ENCODE data around the gene SLC25A22. TPM values are rescaled to one million over a fixed set of nuclear protein-coding genes. Genes with fewer than 3 reads are reported as not detected.
A peak's percentile ranks its signal among the peaks of the same experiment; 100 is the strongest.

The SLC25A22 gene
- total RNA-seq, 4 donors from 2014 or later = 7.5 to 21.9 (median 12.7) TPM

GRCh38 chr11:837990-838307 lies 39.9 kb upstream of the SLC25A22 start:
- TF ChIP-seq CTCF (IDR thresholded peaks at IDR 0.05) = no peak
- DNase-seq (ENCODE audit: low spot score) (no peak), ATAC-seq (ENCODE audit: low FRiP score) (no peak)

GRCh38 chr11:837189-837989 lies 39.3 kb upstream of the SLC25A22 start:
- no peak for TF ChIP-seq CTCF (IDR thresholded peaks at IDR 0.05)
- ATAC-seq (ENCODE audit: low FRiP score) (no peak), DNase-seq (ENCODE audit: low spot score) (no peak)

GRCh38 chr11:836700-837099 lies 38.6 kb upstream of the SLC25A22 start:
- DNase-seq (ENCODE audit: low spot score) = no peak
- no peak for TF ChIP-seq CTCF (IDR thresholded peaks at IDR 0.05)
- no peak for ATAC-seq (ENCODE audit: low FRiP score)

- ATAC-seq (ENCODE audit: low FRiP score) (no peak), DNase-seq (ENCODE audit: low spot score) (no peak)
- TF ChIP-seq CTCF (IDR thresholded peaks at IDR 0.05) = no peak
Observed at GRCh38 chr11:836274-836673, 38.2 kb upstream of the SLC25A22 start.

- no peak for DNase-seq (ENCODE audit: low spot score)
- peak; percentile 63 for ATAC-seq (ENCODE audit: low FRiP score)
- TF ChIP-seq CTCF (IDR thresholded peaks at IDR 0.05) = no peak
Observed at GRCh38 chr11:834371-835316, 36.6 kb upstream of the SLC25A22 start.

GRCh38 chr11:833849-834311 lies 35.8 kb upstream of the SLC25A22 start:
- no peak for DNase-seq (ENCODE audit: low spot score)
- no peak for ATAC-seq (ENCODE audit: low FRiP score)
- TF ChIP-seq CTCF (IDR thresholded peaks at IDR 0.05) = no peak
